Esophagus muscularis mucosa (tissue), 4 donors: Measurements from ENCODE around the gene DMRT1. TPM values are rescaled to one million over a fixed set of nuclear protein-coding genes. Genes with fewer than 3 reads are reported as not detected.
A peak's percentile ranks its signal among the peaks of the same experiment; 100 is the strongest.

ENCODE experiments used
- DNase-seq: peaks from one replicate; pipeline ENCODE4 v3.0.0-alpha.2; 2017; ENCODE audit errors: extremely low spot score
- H3K27ac ChIP-seq, 4 donors: fragments of 200-600 bp; sonication (generic); replicated peaks in 1 of 4; 1 replicate in 3 of 4; 2 replicates in 1 of 4; pipeline ENCODE4 v1.5.1; 2016 to 2019; ENCODE audit warnings: mild to moderate bottlenecking in 1 of 4
- H3K27me3 ChIP-seq, 4 donors: fragments of 200-600 bp; sonication (generic); one replicate each; pipeline versions ENCODE4 v1.5.1 to v1.6.0; 2016 to 2019
- H3K36me3 ChIP-seq, 4 donors: fragments of 200-600 bp; sonication (generic); one replicate each; pipeline ENCODE4 v1.5.1; 2016 to 2019
- H3K4me1 ChIP-seq, 4 donors: fragments of 200-600 bp; sonication (generic); one replicate each; pipeline ENCODE4 v1.5.1; 2016 to 2019
- H3K4me3 ChIP-seq, 4 donors: fragments of 200-600 bp; sonication (generic); 1 replicate in 2 of 4; 2 replicates in 2 of 4; pipeline ENCODE4 v1.5.1; 2016 to 2019; ENCODE audit warnings: mild to moderate bottlenecking in 4 of 4, moderate library complexity in 1 of 4
- H3K9me3 ChIP-seq, 4 donors: fragments of 200-600 bp; sonication (generic); 1 replicate in 3 of 4; 2 replicates in 1 of 4; pipeline ENCODE4 v1.5.1; 2016 to 2019
- EP300 ChIP-seq: sonication (generic); formaldehyde crosslinking; IDR thresholded peaks from one replicate; pipeline ENCODE4 v1.6.1; 2017; ENCODE audit warnings: antibody characterized with exemption
- POLR2A ChIP-seq: fragments of 450-650 bp; IDR thresholded peaks from one replicate; pipeline ENCODE4 v1.6.1; 2017; ENCODE audit warnings: antibody characterized with exemption, moderate library complexity, mild to moderate bottlenecking, low read depth
- POLR2AphosphoS5 ChIP-seq, 2 donors: sonication (generic); formaldehyde crosslinking; IDR thresholded peaks; one replicate each; pipeline ENCODE4 v1.6.1; 2017; ENCODE audit warnings: antibody characterized with exemption in 2 of 2
- WGBS: methylation state at CpG from one replicate; pipeline ENCODE4 v1.1.5; 2018; 5-methylcytosine and 5-hydroxymethylcytosine counted together
- intact Hi-C: fragments of 100-400 bp; cut with DNase I; formaldehyde crosslinking; loops from one replicate; pipeline ENCODE4 v1.15.1; 2023
- total RNA-seq, 4 donors: library from RNA; depleted of rRNA; stranded (reverse); fragments of >200 nt; gene quantifications; one replicate each; pipeline versions ENCODE4 v1.1.0 to v1.2.1, GENCODE V29; 2016
- TF ChIP-seq, protein P1 (sequence below), 3 experiments: fragments of 200-600 bp in 2 of 3; fragments of 450-650 bp in 1 of 3; sonication (generic) in 2 of 3; IDR thresholded peaks; one replicate each; pipeline ENCODE4 v1.5.1; 2017 to 2019; ENCODE audit warnings: antibody characterized with exemption in 3 of 3, mild to moderate bottlenecking in 2 of 3, moderate library complexity in 1 of 3

Gene DMRT1
- total RNA-seq, 4 donors from 2014 or later = not detected

DNA sequence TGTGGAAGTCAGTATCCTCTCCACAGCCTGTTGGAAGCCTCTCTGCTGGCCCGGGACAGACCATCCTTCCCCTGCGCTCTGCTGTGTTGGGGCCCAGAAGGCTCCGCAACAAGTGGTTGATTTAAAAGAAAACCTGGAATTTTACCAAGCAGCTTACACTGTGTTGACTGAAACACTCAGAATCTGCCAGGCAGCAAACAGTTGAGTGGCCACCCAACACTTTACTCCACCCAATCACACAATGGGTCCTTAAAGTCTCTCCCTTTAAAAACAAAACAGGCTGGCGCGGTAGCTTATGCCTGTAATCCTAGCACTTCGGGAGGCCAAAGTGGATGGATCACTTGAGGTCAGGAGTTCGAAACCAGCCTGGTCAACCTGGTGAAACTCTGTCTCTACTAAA is 107.0 kb downstream of the DMRT1 start:
- Histone ChIP-seq H3K27ac (no peak overlapping the region), H3K27me3 (peaks cover 0 to 55% (median 0%) of the 10 kb centered on the region in 4 donors), H3K36me3 (no peaks in the 10 kb centered on the region), H3K9me3 (peaks cover 0 to 4% (median 0%) of the 10 kb centered on the region in 4 donors), H3K4me3 (no peak overlapping the region), H3K4me1 (no peaks in the 10 kb centered on the region)
- TF ChIP-seq, protein P1, sequence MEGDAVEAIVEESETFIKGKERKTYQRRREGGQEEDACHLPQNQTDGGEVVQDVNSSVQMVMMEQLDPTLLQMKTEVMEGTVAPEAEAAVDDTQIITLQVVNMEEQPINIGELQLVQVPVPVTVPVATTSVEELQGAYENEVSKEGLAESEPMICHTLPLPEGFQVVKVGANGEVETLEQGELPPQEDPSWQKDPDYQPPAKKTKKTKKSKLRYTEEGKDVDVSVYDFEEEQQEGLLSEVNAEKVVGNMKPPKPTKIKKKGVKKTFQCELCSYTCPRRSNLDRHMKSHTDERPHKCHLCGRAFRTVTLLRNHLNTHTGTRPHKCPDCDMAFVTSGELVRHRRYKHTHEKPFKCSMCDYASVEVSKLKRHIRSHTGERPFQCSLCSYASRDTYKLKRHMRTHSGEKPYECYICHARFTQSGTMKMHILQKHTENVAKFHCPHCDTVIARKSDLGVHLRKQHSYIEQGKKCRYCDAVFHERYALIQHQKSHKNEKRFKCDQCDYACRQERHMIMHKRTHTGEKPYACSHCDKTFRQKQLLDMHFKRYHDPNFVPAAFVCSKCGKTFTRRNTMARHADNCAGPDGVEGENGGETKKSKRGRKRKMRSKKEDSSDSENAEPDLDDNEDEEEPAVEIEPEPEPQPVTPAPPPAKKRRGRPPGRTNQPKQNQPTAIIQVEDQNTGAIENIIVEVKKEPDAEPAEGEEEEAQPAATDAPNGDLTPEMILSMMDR (IDR thresholded peaks at IDR 0.05) = no peak
- no peak for TF ChIP-seq EP300
- no peak for TF ChIP-seq POLR2A
- DNase-seq = peak; percentile 62
- intact Hi-C loops = no loop called here
- WGBS = 90% methylated on average over 7 of the region's 7 CpGs

DNA sequence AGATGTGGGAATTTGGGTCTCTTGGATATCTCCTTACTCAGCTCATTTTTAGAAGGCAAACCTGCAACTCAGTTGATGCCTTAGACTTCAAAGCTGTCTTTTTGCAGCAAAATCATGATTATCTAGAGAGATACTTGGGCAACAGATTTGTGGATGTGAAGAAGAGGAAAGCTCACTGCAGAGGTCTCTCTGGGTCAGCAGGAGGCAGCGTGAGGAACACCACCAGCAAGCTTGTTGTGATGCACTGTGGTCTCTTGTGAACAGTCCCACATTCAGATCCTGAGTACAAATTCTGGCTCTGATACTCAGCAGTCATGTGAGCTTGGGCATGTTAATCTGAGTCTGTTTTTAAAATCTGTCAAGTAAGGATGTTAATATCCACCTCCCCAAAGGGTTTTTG is 108.6 kb downstream of the DMRT1 start:
- no peak for DNase-seq
- 75% methylated on average over 1 of the region's 1 CpG for WGBS
- H3K36me3 ChIP-seq = no peaks in the 10 kb centered on the region
- no peak overlapping the region for H3K27ac ChIP-seq
- H3K27me3 ChIP-seq = peaks cover 0 to 72% (median 0%) of the 10 kb centered on the region in 4 donors
- TF ChIP-seq, protein P1 (IDR thresholded peaks at IDR 0.05) = no peak
- TF ChIP-seq POLR2AphosphoS5 (IDR thresholded peaks at IDR 0.05) (no peak), POLR2A (no peak), EP300 (no peak)
- H3K9me3 ChIP-seq = peaks cover 0 to 4% (median 0%) of the 10 kb centered on the region in 4 donors
- no peak overlapping the region for H3K4me3 ChIP-seq
- intact Hi-C loops = no loop called here
- no peaks in the 10 kb centered on the region for H3K4me1 ChIP-seq

DNA sequence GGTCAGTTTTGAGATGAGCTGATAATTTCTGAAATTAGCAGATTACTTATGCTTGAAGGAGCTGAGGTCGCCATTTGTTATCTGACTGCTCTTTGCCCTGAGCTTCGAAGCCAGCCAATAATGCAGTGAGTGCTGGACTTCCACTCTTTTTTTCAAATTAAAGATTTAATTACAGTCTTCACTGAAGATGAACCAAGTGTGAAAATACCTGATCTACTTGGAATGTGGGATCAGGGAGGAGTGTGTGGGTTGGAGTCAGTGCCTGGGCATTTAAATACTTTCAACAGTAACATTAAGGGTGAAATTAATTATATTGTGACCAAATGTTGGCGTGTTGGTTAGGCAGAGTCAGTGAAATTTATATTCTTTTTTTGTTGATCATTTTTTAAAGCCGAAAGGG is 111.0 kb downstream of the DMRT1 start:
- DNase-seq = peak; percentile 64
- 85% methylated on average over 4 of the region's 4 CpGs for WGBS
- Histone ChIP-seq H3K4me1 (no peaks in the 10 kb centered on the region), H3K9me3 (peaks cover 0 to 4% (median 0%) of the 10 kb centered on the region in 4 donors), H3K36me3 (no peaks in the 10 kb centered on the region), H3K4me3 (no peak overlapping the region), H3K27me3 (peaks cover 0 to 85% (median 2%) of the 10 kb centered on the region in 4 donors), H3K27ac (no peak overlapping the region)
- TF ChIP-seq POLR2AphosphoS5 (IDR thresholded peaks at IDR 0.05) (no peak), EP300 (no peak), POLR2A (no peak)
- TF ChIP-seq, protein P1 (IDR thresholded peaks at IDR 0.05) = no peak
- intact Hi-C loops = no loop called here

DNA sequence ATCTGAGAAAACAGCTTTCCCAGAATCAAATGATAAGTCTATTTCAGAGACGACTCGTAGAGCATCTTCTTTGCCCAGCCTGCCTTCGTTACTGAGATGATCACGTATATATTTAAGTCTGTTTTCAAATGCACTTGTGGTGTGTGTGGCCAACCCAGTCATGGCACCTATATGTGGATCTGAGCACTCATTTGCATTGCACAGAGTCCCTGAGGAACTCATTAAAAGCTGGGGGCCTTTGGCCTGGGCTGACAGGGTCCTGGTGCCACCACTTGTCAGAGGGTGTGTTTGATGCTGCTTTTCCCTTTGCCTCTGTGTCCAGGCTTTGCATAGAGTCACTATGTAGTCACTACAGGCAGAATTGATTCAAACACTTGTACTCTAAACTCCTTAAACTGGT is 117.6 kb downstream of the DMRT1 start:
- TF ChIP-seq, protein P1 (IDR thresholded peaks at IDR 0.05) = no peak
- TF ChIP-seq POLR2AphosphoS5 (IDR thresholded peaks at IDR 0.05) (no peak), POLR2A (no peak), EP300 (no peak)
- Histone ChIP-seq H3K9me3 (no peaks in the 10 kb centered on the region), H3K36me3 (no peaks in the 10 kb centered on the region), H3K27me3 (peaks cover 0 to 83% (median 8%) of the 10 kb centered on the region in 4 donors), H3K4me1 (no peaks in the 10 kb centered on the region), H3K27ac (no peak overlapping the region), H3K4me3 (no peak overlapping the region)
- 77% methylated on average over 4 of the region's 4 CpGs for WGBS
- DNase-seq = peak; percentile 68
- intact Hi-C loops = no loop called here

DNA sequence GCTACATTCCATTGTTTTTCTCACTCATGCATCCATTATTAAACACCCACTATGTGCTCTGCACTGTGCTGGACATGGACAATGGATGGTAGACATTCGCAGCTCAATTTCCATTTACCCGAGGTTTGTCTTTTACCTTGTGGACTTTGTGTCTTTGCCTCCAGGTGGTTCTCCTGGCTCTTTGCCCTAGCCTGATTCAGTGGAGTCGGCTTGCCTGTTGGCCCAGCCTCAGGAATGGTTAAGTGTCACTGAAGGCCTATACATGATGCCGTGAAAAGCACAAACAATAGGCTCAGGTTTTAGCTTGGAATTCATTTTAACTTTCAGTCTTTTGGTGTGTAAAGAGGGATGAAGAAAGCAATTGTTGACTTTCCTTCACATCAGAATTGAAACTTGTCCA is 118.4 kb downstream of the DMRT1 start:
- no peak for DNase-seq
- intact Hi-C loops = no loop called here

More for the DNA sequence above, 118.4 kb downstream of the DMRT1 start:
- Histone ChIP-seq H3K9me3 (no peaks in the 10 kb centered on the region), H3K27ac (no peak overlapping the region), H3K27me3 (peaks cover 0 to 83% (median 8%) of the 10 kb centered on the region in 4 donors), H3K4me3 (no peak overlapping the region), H3K36me3 (no peaks in the 10 kb centered on the region), H3K4me1 (no peaks in the 10 kb centered on the region)
- TF ChIP-seq POLR2AphosphoS5 (IDR thresholded peaks at IDR 0.05) = no peak
- no peak for TF ChIP-seq EP300
- TF ChIP-seq, protein P1 (IDR thresholded peaks at IDR 0.05) = no peak
- no peak for TF ChIP-seq POLR2A
- whole genome bisulfite sequencing = 77% methylated on average over 4 of the region's 4 CpGs
